Measurements from ENCODE around the gene FRZB. TPM values are rescaled to one million over a fixed set of nuclear protein-coding genes. Genes with fewer than 3 reads are reported as not detected.

Gene FRZB
- polyA plus RNA-seq, 3 donors from 2014 or later: not detected

DNA sequence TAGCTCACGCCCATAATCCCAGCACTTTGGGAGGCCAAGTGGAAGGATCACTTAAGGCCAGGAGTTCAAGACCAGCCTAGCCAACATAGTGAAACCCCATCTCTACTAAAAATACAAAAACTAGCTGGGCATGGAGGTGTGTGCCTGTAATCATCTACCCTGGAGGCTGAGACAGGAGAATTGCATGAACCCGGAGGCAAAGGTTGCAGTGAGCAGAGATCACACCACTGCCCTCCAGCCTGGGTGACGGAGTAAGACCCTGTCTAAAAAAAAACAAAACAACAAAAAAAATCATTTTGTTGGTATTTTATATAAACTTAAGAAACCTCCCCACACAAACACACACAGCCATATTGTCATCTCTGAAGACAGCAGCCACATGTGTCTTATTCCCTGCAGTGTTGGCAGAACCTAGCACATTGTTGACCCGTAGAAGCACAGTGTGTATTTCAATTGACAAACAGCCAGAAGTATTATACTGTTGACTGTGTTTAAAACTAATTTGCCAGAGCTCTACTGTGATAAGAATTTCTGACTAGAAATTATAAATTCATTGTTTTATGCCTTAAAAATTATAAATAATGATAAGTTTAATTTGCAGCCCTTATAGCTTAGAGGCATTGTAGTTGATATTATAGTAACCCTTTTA lies 82.3 kb downstream of the FRZB start:
- no peak for DNase-seq
- Mint-ChIP-seq H3K36me3 (peaks cover 19 to 24% (median 24%) of the 10 kb centered on the region in 3 donors), H3K4me3 (no peak overlapping the region), H3K27me3 (ENCODE audit: low read depth in 3 of 3) (peaks cover 0 to 4% (median 0%) of the 10 kb centered on the region in 3 donors), H3K9me3 (no peaks in the 10 kb centered on the region), H3K4me1 (no peaks in the 10 kb centered on the region), H3K27ac (no peak overlapping the region)

Other genes with a start within 250 kb of the FRZB start
- gene DNAJC10, start 150.4 kb downstream of the FRZB start, polyA plus RNA-seq: 10 to 100 TPM; 50.3 to 71.3 (median 62.3) TPM
- 1 to 10 TPM in 2 of 3 donors, under 1 TPM in 1; 0.52 to 3.7 (median 2.2) TPM for gene NCKAP1, start 171.8 kb upstream of the FRZB start, polyA plus RNA-seq
- gene DUSP19, start 212.1 kb upstream of the FRZB start, polyA plus RNA-seq: 1 to 10 TPM in 1 of 3 donors, under 1 TPM in 1, not detected in 1; 0.91 to 1.3 TPM

All from immature natural killer cell (primary cell).